Kidney epithelial cell (primary cell): ENCODE results near the gene SKIL. TPM values are rescaled to one million over a fixed set of nuclear protein-coding genes. Genes with fewer than 3 reads are reported as not detected.
"Not testable (repeated sequence)": the region's sequence is repeated elsewhere in the genome, so short reads cannot be mapped to it uniquely, and the experiment has no call there.

ENCODE experiments used
- DNase-seq: peaks from one replicate; pipeline ENCODE4 v3.0.0-alpha.2; 2010; ENCODE audit warnings: low read depth
- H3K27me3 ChIP-seq: 2 replicates; pipeline ENCODE4 v1.6.0; 2011; ENCODE audit warnings: low read length; ENCODE audit not compliant: control insufficient read depth, insufficient read depth
- H3K36me3 ChIP-seq: 2 replicates; pipeline ENCODE4 v1.5.1; 2011; ENCODE audit warnings: low read length; ENCODE audit not compliant: control insufficient read depth, insufficient read depth
- H3K4me3 ChIP-seq: 2 replicates; pipeline ENCODE4 v1.5.1; 2011; ENCODE audit warnings: low read depth, mild to moderate bottlenecking, control low read depth, low read length
- total RNA-seq: library from RNA; depleted of rRNA; stranded (reverse); fragments of >200 nt; gene quantifications from 2 replicates; pipeline ENCODE4 v1.2.3, GENCODE V29; 2015
- TF ChIP-seq, protein P1 (sequence below): IDR thresholded peaks from 2 replicates; pipeline ENCODE4 v1.5.1; 2011; ENCODE audit warnings: mild to moderate bottlenecking, moderate library complexity, low read length, control low read depth, inconsistent platforms; ENCODE audit not compliant: insufficient read depth, poor library complexity, severe bottlenecking

Gene SKIL
- total RNA-seq, 1 donor from 2014 or later = 108 TPM

- TF ChIP-seq, protein P1, sequence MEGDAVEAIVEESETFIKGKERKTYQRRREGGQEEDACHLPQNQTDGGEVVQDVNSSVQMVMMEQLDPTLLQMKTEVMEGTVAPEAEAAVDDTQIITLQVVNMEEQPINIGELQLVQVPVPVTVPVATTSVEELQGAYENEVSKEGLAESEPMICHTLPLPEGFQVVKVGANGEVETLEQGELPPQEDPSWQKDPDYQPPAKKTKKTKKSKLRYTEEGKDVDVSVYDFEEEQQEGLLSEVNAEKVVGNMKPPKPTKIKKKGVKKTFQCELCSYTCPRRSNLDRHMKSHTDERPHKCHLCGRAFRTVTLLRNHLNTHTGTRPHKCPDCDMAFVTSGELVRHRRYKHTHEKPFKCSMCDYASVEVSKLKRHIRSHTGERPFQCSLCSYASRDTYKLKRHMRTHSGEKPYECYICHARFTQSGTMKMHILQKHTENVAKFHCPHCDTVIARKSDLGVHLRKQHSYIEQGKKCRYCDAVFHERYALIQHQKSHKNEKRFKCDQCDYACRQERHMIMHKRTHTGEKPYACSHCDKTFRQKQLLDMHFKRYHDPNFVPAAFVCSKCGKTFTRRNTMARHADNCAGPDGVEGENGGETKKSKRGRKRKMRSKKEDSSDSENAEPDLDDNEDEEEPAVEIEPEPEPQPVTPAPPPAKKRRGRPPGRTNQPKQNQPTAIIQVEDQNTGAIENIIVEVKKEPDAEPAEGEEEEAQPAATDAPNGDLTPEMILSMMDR = no peak
- Histone ChIP-seq H3K27me3 (no peaks in the 10 kb centered on the region), H3K4me3 (no peak overlapping the region), H3K36me3 (no peaks in the 10 kb centered on the region)
- DNase-seq = no peak
Observed at GRCh38 chr3:170322566-170323269, 34.8 kb upstream of the SKIL start.

GRCh38 chr3:170323331-170323730 lies 34.2 kb upstream of the SKIL start:
- no peaks in the 10 kb centered on the region for H3K36me3 ChIP-seq
- no peaks in the 10 kb centered on the region for H3K27me3 ChIP-seq
- no peak for DNase-seq
- no peak overlapping the region for H3K4me3 ChIP-seq
- TF ChIP-seq, protein P1 = no peak

- H3K4me3 ChIP-seq = no peak overlapping the region
- TF ChIP-seq, protein P1 = no peak
- no peaks in the 10 kb centered on the region for H3K36me3 ChIP-seq
- DNase-seq = no peak
- H3K27me3 ChIP-seq = no peaks in the 10 kb centered on the region
Observed at GRCh38 chr3:170324962-170325361, 32.6 kb upstream of the SKIL start.

- Histone ChIP-seq H3K36me3 (no peaks in the 10 kb centered on the region), H3K4me3 (no peak overlapping the region), H3K27me3 (no peaks in the 10 kb centered on the region)
- TF ChIP-seq, protein P1 = no peak
- DNase-seq = no peak
Observed at GRCh38 chr3:170327040-170327808, 30.3 kb upstream of the SKIL start.

GRCh38 chr3:170327868-170328548 lies 29.5 kb upstream of the SKIL start:
- H3K27me3 ChIP-seq, H3K36me3 ChIP-seq, DNase-seq, H3K4me3 ChIP-seq: not testable (repeated sequence)

DNA sequence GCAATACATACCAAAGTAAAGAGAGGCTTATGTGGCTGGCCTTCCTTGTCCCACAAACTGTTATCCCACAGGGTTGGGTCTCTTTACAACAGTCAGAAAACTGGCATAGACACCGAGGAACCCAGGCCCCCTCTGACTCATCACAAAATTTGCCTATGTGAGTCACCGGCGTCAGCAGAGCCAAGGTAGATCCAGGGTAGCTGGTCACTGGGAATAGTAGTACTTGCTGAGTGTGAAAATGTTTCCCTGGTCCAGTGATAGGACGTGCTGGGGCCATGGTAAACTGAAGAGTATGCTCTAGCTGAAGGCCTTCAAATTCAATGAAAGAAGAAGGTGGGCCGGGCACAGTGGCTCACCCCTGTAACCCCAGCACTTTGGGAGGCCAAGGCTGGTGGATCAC lies 27.1 kb upstream of the SKIL start:
- H3K4me3 ChIP-seq = no peak overlapping the region
- no peaks in the 10 kb centered on the region for H3K36me3 ChIP-seq
- TF ChIP-seq, protein P1 = no peak
- H3K27me3 ChIP-seq = no peaks in the 10 kb centered on the region
- DNase-seq = no peak
